HepG2 (cell line): ENCODE results near the gene WDCP. TPM values are rescaled to one million over a fixed set of nuclear protein-coding genes. Genes with fewer than 3 reads are reported as not detected.
A peak's percentile ranks its signal among the peaks of the same experiment; 100 is the strongest.

Experiments
- BORCS8-MEF2B ChIP-seq: sonication (generic); formaldehyde crosslinking; IDR thresholded peaks from 2 replicates; pipeline ENCODE4 v1.8.0; 2022; ENCODE audit warnings: mild to moderate bottlenecking, missing genetic modification reagents
- FOXA1 ChIP-seq, 2 experiments: fragments of 450-650 bp in 1 of 2; sonication (generic) in 1 of 2; formaldehyde crosslinking in 1 of 2; IDR thresholded peaks; 2 replicates each; pipeline versions ENCODE4 v1.4.0 to v1.6.1; 2016 to 2020; ENCODE audit warnings: missing genetic modification reagents in 1 of 2
- GATA4 ChIP-seq: sonication (generic); IDR thresholded peaks from 2 replicates; pipeline ENCODE4 v1.6.1; 2016; ENCODE audit warnings: antibody characterized with exemption, low read depth, borderline replicate concordance
- GPN1 ChIP-seq: sonication (generic); formaldehyde crosslinking; IDR thresholded peaks from 2 replicates; pipeline ENCODE4 v1.5.1; 2020; ENCODE audit warnings: missing genetic modification reagents, borderline replicate concordance
- IRX3 ChIP-seq: sonication (generic); formaldehyde crosslinking; IDR thresholded peaks from 2 replicates; pipeline ENCODE4 v1.8.1; 2023; ENCODE audit warnings: mild to moderate bottlenecking, low read depth, missing genetic modification reagents, borderline replicate concordance
- JUNB ChIP-seq: sonication (generic); formaldehyde crosslinking; IDR thresholded peaks from 2 replicates; pipeline ENCODE4 v1.8.0; 2022; ENCODE audit warnings: missing genetic modification reagents, mild to moderate bottlenecking, borderline replicate concordance
- MLLT10 ChIP-seq: sonication (generic); formaldehyde crosslinking; IDR thresholded peaks from 2 replicates; pipeline ENCODE4 v1.4.0; 2020; ENCODE audit warnings: missing genetic modification reagents
- NR2C2 ChIP-seq: sonication (generic); formaldehyde crosslinking; IDR thresholded peaks from 2 replicates; pipeline ENCODE4 v1.4.0; 2020; ENCODE audit warnings: missing genetic modification reagents, mild to moderate bottlenecking, moderate library complexity, borderline replicate concordance
- SIN3B ChIP-seq: fragments of 150-350 bp; IDR thresholded peaks from 2 replicates; pipeline ENCODE4 v1.6.1; 2014; ENCODE audit warnings: low read length
- SIX1 ChIP-seq: sonication (generic); formaldehyde crosslinking; IDR thresholded peaks from 2 replicates; pipeline ENCODE4 v1.4.0; 2020; ENCODE audit warnings: missing genetic modification reagents, borderline replicate concordance
- SP5 ChIP-seq: IDR thresholded peaks from 2 replicates; pipeline ENCODE4 v1.6.1; 2016; ENCODE audit warnings: low read depth, borderline replicate concordance
- TCF7L2 ChIP-seq: IDR thresholded peaks from 2 replicates; pipeline ENCODE4 v1.6.1; 2011; ENCODE audit warnings: mild to moderate bottlenecking, low read depth, low read length, moderate library complexity
- ZFX ChIP-seq: sonication (generic); formaldehyde crosslinking; IDR thresholded peaks from 2 replicates; pipeline ENCODE4 v1.4.0; 2020; ENCODE audit warnings: mild to moderate bottlenecking, low read depth, missing genetic modification reagents, moderate library complexity
- ZNF331 ChIP-seq: sonication (generic); formaldehyde crosslinking; IDR thresholded peaks from 2 replicates; pipeline ENCODE4 v1.4.0; 2020; ENCODE audit warnings: missing genetic modification reagents
- polyA plus RNA-seq, 8 experiments: library from polyadenylated mRNA; depleted of rRNA in 3 of 8; stranded (reverse) in 7 of 8; unstranded in 1 of 8; fragments of >200 nt; fragmentation: Illumina TruSeq in 4 of 8; extraction: Trizol in 4 of 8; gene quantifications; 2 replicates each; pipeline versions ENCODE4 v1.2.1 to v1.2.3, GENCODE V29; 2011 to 2016; ENCODE audit warnings: low read depth in 4 of 8, missing spikeins in 1 of 8, mixed read lengths in 1 of 8; ENCODE audit not compliant: insufficient read depth in 1 of 8
- total RNA-seq, 5 experiments: library from RNA; depleted of rRNA; stranded (reverse); fragments of >200 nt; fragmentation: Illumina TruSeq; extraction: Trizol; gene quantifications; 2 replicates each; pipeline ENCODE4 v1.2.3, GENCODE V29; 2016; ENCODE audit warnings: low read depth in 1 of 5
- TF ChIP-seq, protein P1 (sequence below): conservative IDR thresholded peaks from 2 replicates; pipeline ENCODE4 v1.6.1; 2018; ENCODE audit warnings: missing genetic modification reagents
- TF ChIP-seq, protein P2 (sequence below): sonication (generic); formaldehyde crosslinking; IDR thresholded peaks from 2 replicates; pipeline ENCODE4 v1.4.0; 2020; ENCODE audit warnings: missing genetic modification reagents, borderline replicate concordance
- TF ChIP-seq, protein P3 (sequence below): sonication (generic); formaldehyde crosslinking; IDR thresholded peaks from 2 replicates; pipeline ENCODE4 v1.5.1; 2020; ENCODE audit warnings: mild to moderate bottlenecking, moderate library complexity, missing genetic modification reagents
- TF ChIP-seq, protein P4 (sequence below): sonication (generic); formaldehyde crosslinking; IDR thresholded peaks from 2 replicates; pipeline ENCODE4 v1.4.0; 2020; ENCODE audit warnings: missing genetic modification reagents

WDCP gene
- total and polyA plus RNA-seq, 2 of the 13 experiments (the other 11 are each of a cell fraction or from before 2014, with no cell fraction given) = 17.4 to 22.6 TPM

DNA sequence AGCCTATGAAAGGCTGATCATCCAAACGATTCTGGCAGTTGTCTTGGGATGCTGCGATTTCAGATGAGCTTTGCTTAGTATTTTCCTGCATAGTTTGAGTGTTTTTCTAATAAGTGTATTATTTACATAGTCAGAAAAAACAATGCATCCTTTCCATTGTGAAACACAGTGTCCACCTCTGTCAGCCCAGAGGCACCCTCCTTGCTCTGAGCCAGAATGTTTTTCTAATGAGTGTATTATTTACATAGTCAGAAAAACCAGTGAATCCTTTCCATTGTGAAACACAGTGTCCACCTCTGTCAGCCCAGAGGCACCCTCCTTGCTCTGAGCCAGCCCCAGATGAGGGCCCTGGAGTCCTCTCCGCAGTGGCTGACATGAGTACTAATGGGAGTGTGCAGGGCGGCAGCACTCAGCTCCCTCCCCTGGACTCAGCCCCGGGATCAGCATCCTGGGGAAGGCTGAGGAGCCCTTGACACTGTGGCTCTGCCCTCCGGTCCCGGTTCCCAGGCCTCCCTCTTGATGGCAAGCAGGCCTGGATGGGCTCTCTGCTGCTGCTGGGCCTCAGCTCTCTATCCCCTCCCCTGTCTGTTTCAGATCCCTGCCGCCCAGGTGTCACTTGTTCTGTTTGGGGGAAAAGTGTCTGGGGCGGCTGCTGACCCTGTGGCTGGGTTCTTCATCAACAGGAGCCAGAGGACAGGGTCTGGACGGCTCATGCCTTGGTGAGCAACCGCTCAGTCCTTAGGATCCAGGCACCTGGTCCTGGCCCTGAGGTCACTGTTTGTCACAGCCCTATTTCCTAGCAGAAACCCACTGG lies 31.4 kb downstream of the WDCP start (continued):
- TF ChIP-seq, protein P1, sequence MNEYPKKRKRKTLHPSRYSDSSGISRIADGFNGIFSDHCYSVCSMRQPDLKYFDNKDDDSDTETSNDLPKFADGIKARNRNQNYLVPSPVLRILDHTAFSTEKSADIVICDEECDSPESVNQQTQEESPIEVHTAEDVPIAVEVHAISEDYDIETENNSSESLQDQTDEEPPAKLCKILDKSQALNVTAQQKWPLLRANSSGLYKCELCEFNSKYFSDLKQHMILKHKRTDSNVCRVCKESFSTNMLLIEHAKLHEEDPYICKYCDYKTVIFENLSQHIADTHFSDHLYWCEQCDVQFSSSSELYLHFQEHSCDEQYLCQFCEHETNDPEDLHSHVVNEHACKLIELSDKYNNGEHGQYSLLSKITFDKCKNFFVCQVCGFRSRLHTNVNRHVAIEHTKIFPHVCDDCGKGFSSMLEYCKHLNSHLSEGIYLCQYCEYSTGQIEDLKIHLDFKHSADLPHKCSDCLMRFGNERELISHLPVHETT = peak; percentile 55; the same call in 1 of the 2 replicates
- TF ChIP-seq ZNF331 (CRISPR knock-in tag) = peak; percentile 45; the same call in 1 of the 2 replicates
- TF ChIP-seq, protein P2, sequence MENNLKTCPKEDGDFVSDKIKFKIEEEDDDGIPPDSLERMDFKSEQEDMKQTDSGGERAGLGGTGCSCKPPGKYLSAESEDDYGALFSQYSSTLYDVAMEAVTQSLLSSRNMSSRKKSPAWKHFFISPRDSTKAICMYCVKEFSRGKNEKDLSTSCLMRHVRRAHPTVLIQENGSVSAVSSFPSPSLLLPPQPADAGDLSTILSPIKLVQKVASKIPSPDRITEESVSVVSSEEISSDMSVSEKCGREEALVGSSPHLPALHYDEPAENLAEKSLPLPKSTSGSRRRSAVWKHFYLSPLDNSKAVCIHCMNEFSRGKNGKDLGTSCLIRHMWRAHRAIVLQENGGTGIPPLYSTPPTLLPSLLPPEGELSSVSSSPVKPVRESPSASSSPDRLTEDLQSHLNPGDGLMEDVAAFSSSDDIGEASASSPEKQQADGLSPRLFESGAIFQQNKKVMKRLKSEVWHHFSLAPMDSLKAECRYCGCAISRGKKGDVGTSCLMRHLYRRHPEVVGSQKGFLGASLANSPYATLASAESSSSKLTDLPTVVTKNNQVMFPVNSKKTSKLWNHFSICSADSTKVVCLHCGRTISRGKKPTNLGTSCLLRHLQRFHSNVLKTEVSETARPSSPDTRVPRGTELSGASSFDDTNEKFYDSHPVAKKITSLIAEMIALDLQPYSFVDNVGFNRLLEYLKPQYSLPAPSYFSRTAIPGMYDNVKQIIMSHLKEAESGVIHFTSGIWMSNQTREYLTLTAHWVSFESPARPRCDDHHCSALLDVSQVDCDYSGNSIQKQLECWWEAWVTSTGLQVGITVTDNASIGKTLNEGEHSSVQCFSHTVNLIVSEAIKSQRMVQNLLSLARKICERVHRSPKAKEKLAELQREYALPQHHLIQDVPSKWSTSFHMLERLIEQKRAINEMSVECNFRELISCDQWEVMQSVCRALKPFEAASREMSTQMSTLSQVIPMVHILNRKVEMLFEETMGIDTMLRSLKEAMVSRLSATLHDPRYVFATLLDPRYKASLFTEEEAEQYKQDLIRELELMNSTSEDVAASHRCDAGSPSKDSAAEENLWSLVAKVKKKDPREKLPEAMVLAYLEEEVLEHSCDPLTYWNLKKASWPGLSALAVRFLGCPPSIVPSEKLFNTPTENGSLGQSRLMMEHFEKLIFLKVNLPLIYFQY (CRISPR knock-in tag) = peak; percentile 79; the same call in 1 of the 2 replicates
- no peak for TF ChIP-seq SIN3B
- no peak for TF ChIP-seq TCF7L2
- TF ChIP-seq, protein P3, sequence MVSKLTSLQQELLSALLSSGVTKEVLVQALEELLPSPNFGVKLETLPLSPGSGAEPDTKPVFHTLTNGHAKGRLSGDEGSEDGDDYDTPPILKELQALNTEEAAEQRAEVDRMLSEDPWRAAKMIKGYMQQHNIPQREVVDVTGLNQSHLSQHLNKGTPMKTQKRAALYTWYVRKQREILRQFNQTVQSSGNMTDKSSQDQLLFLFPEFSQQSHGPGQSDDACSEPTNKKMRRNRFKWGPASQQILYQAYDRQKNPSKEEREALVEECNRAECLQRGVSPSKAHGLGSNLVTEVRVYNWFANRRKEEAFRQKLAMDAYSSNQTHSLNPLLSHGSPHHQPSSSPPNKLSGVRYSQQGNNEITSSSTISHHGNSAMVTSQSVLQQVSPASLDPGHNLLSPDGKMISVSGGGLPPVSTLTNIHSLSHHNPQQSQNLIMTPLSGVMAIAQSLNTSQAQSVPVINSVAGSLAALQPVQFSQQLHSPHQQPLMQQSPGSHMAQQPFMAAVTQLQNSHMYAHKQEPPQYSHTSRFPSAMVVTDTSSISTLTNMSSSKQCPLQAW (CRISPR knock-in tag) = peak; percentile 72; the same call in 1 of the 2 replicates
- peak; percentile 86 for TF ChIP-seq ZFX (CRISPR knock-in tag)
- peak; percentile 36; the same call in 1 of the 2 replicates for TF ChIP-seq NR2C2
- TF ChIP-seq IRX3 (CRISPR knock-in tag) = no peak
- TF ChIP-seq SIX1 (CRISPR knock-in tag) = no peak; the same call in 1 of the 2 replicates
- peak; percentile 77 for TF ChIP-seq FOXA1 (IDR thresholded peaks at IDR 0.05)
- TF ChIP-seq FOXA1 (CRISPR knock-in tag; IDR thresholded peaks at IDR 0.05) = peak; percentile 78
- TF ChIP-seq GPN1 = peak; percentile 53; the same call in 1 of the 2 replicates
- TF ChIP-seq GATA4 = 0 out of 2 replicates have a peak, but pooled peaks have one; percentile 34
- TF ChIP-seq, protein P4, sequence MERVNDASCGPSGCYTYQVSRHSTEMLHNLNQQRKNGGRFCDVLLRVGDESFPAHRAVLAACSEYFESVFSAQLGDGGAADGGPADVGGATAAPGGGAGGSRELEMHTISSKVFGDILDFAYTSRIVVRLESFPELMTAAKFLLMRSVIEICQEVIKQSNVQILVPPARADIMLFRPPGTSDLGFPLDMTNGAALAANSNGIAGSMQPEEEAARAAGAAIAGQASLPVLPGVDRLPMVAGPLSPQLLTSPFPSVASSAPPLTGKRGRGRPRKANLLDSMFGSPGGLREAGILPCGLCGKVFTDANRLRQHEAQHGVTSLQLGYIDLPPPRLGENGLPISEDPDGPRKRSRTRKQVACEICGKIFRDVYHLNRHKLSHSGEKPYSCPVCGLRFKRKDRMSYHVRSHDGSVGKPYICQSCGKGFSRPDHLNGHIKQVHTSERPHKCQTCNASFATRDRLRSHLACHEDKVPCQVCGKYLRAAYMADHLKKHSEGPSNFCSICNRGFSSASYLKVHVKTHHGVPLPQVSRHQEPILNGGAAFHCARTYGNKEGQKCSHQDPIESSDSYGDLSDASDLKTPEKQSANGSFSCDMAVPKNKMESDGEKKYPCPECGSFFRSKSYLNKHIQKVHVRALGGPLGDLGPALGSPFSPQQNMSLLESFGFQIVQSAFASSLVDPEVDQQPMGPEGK (CRISPR knock-in tag) = peak; percentile 74
- TF ChIP-seq MLLT10 (CRISPR knock-in tag) = no peak
- peak; percentile 32; the same call in 1 of the 2 replicates for TF ChIP-seq SP5 (CRISPR knock-in tag)
- peak; percentile 91; the same call in 1 of the 2 replicates for TF ChIP-seq JUNB
- TF ChIP-seq BORCS8-MEF2B = peak; percentile 74; the same call in 1 of the 2 replicates
